PC-9 (cell line): ENCODE results near the gene LTO1.

Experiments
- CTCF ChIP-seq: fragments of 200-600 bp; sonication (generic); conservative IDR thresholded peaks from 2 replicates; pipeline ENCODE4 v1.6.1; 2017; ENCODE audit warnings: mixed run types, antibody characterized with exemption, mild to moderate bottlenecking, moderate library complexity
- EZH2 ChIP-seq: fragments of 200-600 bp; sonication (generic); IDR thresholded peaks from 2 replicates; pipeline ENCODE4 v1.8.0; 2017; ENCODE audit warnings: antibody characterized with exemption, low read depth

GRCh38 chr11:69627551-69627950, 47.6 kb downstream of the LTO1 start:
- no peak for TF ChIP-seq CTCF
- no peak for TF ChIP-seq EZH2
